Measurements from ENCODE around the gene ZSCAN5B. TPM values are rescaled to one million over a fixed set of nuclear protein-coding genes. Genes with fewer than 3 reads are reported as not detected.

ZSCAN5B gene
- total and polyA plus RNA-seq, 9 of the 15 experiments (the other 6 are each of a cell fraction or from before 2014, with no cell fraction given) = 0.03 to 0.07 TPM; not detected in 7

DNA sequence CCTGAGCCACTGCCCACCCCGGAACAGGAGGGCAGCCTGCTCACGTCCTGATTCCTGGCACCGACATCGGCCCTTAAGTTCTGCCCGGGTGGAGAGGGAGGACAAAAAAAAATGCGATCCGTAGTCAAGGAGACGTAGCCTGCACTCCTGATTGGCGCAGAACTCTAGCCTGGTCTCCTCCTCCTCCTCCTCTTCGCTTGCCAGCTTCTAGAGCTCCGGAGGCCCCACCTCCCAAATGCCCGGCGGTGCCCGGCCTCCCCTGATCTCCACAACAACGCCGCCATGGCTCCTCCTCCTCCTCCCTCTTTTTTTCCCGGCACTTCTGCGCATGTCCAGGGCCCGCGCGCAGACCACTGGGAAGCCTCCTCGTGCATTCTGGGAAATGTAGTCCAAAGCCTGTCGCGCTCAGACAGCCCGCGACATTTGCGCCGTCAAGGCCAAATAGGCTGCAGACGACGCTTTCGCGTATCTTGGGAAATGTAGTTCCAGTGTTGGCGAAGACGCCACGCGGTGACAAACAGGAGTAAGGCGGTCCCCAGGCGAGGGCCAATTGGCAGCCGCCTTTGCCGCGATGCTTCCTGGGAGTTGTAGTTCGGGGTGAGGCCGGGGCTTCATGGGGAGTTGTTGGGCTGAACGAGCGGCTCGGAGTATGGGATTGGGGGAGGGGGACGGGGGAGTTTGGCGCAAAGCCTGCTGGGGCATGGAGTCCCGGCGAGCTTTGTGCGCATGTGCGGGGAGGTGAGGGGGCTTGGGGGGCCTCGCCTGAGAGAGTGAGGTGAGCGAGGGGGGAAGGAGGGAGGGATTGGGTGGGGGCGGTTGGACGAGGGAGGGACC is 56.8 kb downstream of the ZSCAN5B start, which contains the start of gene ZNF444 (continued):
- no peak for TF ChIP-seq BDP1 (IDR thresholded peaks at IDR 0.05; ENCODE audit: insufficient read depth, insufficient read length)
- peak; percentile 59 for TF ChIP-seq TAF9B (IDR thresholded peaks at IDR 0.05; ENCODE audit: partially characterized antibody)
- peak; percentile 86 for TF ChIP-seq SP1 (CRISPR knock-in tag; IDR thresholded peaks at IDR 0.05)
- TF ChIP-seq, protein P1, sequence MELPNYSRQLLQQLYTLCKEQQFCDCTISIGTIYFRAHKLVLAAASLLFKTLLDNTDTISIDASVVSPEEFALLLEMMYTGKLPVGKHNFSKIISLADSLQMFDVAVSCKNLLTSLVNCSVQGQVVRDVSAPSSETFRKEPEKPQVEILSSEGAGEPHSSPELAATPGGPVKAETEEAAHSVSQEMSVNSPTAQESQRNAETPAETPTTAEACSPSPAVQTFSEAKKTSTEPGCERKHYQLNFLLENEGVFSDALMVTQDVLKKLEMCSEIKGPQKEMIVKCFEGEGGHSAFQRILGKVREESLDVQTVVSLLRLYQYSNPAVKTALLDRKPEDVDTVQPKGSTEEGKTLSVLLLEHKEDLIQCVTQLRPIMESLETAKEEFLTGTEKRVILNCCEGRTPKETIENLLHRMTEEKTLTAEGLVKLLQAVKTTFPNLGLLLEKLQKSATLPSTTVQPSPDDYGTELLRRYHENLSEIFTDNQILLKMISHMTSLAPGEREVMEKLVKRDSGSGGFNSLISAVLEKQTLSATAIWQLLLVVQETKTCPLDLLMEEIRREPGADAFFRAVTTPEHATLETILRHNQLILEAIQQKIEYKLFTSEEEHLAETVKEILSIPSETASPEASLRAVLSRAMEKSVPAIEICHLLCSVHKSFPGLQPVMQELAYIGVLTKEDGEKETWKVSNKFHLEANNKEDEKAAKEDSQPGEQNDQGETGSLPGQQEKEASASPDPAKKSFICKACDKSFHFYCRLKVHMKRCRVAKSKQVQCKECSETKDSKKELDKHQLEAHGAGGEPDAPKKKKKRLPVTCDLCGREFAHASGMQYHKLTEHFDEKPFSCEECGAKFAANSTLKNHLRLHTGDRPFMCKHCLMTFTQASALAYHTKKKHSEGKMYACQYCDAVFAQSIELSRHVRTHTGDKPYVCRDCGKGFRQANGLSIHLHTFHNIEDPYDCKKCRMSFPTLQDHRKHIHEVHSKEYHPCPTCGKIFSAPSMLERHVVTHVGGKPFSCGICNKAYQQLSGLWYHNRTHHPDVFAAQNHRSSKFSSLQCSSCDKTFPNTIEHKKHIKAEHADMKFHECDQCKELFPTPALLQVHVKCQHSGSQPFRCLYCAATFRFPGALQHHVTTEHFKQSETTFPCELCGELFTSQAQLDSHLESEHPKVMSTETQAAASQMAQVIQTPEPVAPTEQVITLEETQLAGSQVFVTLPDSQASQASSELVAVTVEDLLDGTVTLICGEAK (IDR thresholded peaks at IDR 0.05) = peak; percentile 74
- TF ChIP-seq, protein P1 (CRISPR knock-in tag; IDR thresholded peaks at IDR 0.05) = no peak
- TF ChIP-seq, protein P2, sequence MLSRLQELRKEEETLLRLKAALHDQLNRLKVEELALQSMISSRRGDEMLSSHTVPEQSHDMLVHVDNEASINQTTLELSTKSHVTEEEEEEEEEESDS (CRISPR knock-in tag; IDR thresholded peaks at IDR 0.05) = no peak
- no peak; the same call in 1 of the 2 replicates for TF ChIP-seq ELF4 (CRISPR knock-in tag; IDR thresholded peaks at IDR 0.05)
- TF ChIP-seq, protein P3, sequence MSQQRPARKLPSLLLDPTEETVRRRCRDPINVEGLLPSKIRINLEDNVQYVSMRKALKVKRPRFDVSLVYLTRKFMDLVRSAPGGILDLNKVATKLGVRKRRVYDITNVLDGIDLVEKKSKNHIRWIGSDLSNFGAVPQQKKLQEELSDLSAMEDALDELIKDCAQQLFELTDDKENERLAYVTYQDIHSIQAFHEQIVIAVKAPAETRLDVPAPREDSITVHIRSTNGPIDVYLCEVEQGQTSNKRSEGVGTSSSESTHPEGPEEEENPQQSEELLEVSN (IDR thresholded peaks at IDR 0.05; ENCODE audit: borderline replicate concordance in 1 of 2, extremely low read depth in 1 of 2, insufficient read depth in 1 of 2, insufficient read length in 1 of 2, low read depth in 1 of 2, low read length in 1 of 2, poor library complexity in 1 of 2, severe bottlenecking in 1 of 2) = peak in 1 of 2 experiments; percentile 61
- TF ChIP-seq ZBTB7A (IDR thresholded peaks at IDR 0.05; ENCODE audit: borderline replicate concordance, control insufficient read depth, low read depth, low read length) = peak; percentile 59; the same call in 1 of the 2 replicates
- no peak for TF ChIP-seq KHSRP (IDR thresholded peaks at IDR 0.05)
- TF ChIP-seq SREBF2 (CRISPR knock-in tag; IDR thresholded peaks at IDR 0.05) = no peak
- TF ChIP-seq, protein P4, sequence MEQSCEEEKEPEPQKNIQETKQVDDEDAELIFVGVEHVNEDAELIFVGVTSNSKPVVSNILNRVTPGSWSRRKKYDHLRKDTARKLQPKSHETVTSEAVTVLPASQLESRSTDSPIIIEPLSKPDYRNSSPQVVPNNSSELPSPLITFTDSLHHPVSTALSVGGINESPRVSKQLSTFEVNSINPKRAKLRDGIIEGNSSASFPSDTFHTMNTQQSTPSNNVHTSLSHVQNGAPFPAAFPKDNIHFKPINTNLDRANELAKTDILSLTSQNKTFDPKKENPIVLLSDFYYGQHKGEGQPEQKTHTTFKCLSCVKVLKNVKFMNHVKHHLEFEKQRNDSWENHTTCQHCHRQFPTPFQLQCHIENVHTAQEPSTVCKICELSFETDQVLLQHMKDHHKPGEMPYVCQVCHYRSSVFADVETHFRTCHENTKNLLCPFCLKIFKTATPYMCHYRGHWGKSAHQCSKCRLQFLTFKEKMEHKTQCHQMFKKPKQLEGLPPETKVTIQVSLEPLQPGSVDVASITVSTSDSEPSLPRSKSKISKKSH (CRISPR knock-in tag; IDR thresholded peaks at IDR 0.05) = no peak
- no peak for TF ChIP-seq RNF2 (IDR thresholded peaks at IDR 0.05)
- no peak for TF ChIP-seq ZNF354B (CRISPR knock-in tag; IDR thresholded peaks at IDR 0.05)
- TF ChIP-seq TBL1XR1 (IDR thresholded peaks at IDR 0.05; ENCODE audit: low read length in 2 of 2) = no peak; a peak in 1 of 4 replicates
- peak; percentile 81 for TF ChIP-seq ZNF444 (CRISPR knock-in tag; IDR thresholded peaks at IDR 0.05)
